Upper lobe of right lung (tissue), 1 donor: ENCODE data around the gene GMEB1. TPM values are rescaled to one million over a fixed set of nuclear protein-coding genes. Genes with fewer than 3 reads are reported as not detected.

Experiments
- ATAC-seq: fragments of 200-7000 bp; cut with Tn5 transposase; one replicate; pipeline ENCODE4 v1.9.1; 2020; ENCODE audit warnings: mild to moderate bottlenecking, moderate library complexity
- DNase-seq: peaks from one replicate; pipeline ENCODE4 v3.0.0-alpha.2; 2020
- H3K27ac ChIP-seq: fragments of 200-600 bp; one replicate; pipeline ENCODE4 v1.8.0; 2022
- H3K27me3 ChIP-seq: fragments of 200-600 bp; one replicate; pipeline ENCODE4 v1.8.0; 2022; ENCODE audit warnings: mild to moderate bottlenecking
- H3K36me3 ChIP-seq: fragments of 200-600 bp; one replicate; pipeline ENCODE4 v1.8.0; 2022
- H3K4me1 ChIP-seq: fragments of 200-600 bp; one replicate; pipeline ENCODE4 v1.8.0; 2022
- H3K4me3 ChIP-seq: fragments of 200-600 bp; one replicate; pipeline ENCODE4 v1.8.0; 2022; ENCODE audit warnings: mild to moderate bottlenecking
- H3K9me3 ChIP-seq: fragments of 200-600 bp; one replicate; pipeline ENCODE4 v1.8.0; 2022
- intact Hi-C: fragments of 100-400 bp; cut with DNase I; formaldehyde crosslinking; loops from one replicate; pipeline ENCODE4 v1.11.0; 2022
- long read RNA-seq: library from polyadenylated mRNA; unstranded; transcript quantifications from one replicate; pipeline ENCODE4 v2.0.0, GENCODE V29; 2021
- total RNA-seq: library from RNA; stranded (reverse); fragmentation: NEBNext Ultra II Directional; extraction: Animal tissue kit (Norgen Biotek cat#: 25700); gene quantifications from one replicate; pipeline ENCODE4 v1.2.1, GENCODE V29; 2021
- TF ChIP-seq, protein P1 (sequence below): fragments of 200-600 bp; IDR thresholded peaks from one replicate; pipeline ENCODE4 v1.8.0; 2022; ENCODE audit warnings: antibody characterized with exemption
- donor health status: DM: no; HTN: yes; CAD: no; lungs with severe emphysema.

The GMEB1 gene
- total RNA-seq, result 12.9 TPM
- long read RNA-seq, full-length matches to known transcripts, result 3 of 8 reads
- long read RNA-seq, partial matches to known transcripts, result 1 of 8 reads
- long read RNA-seq, other reads (novel, unspliced or antisense), result 4 of 8 reads

GRCh38 chr1:28668191-28668955 is at the start of gene GMEB1:
GMEB1 (plus strand) TSS chr1:28668784; CDS start chr1:28683613, 14,829 bp downstream.
- Histone ChIP-seq H3K4me1 (peaks cover 8% of the 10 kb centered on the region), H3K27me3 (no peaks in the 10 kb centered on the region), H3K27ac (peak within 1 kb of the TSS; percentile 99), H3K9me3 (no peaks in the 10 kb centered on the region), H3K4me3 (peak within 1 kb of the TSS; percentile 97), H3K36me3 (no peaks in the 10 kb centered on the region)
- TF ChIP-seq, protein P1, sequence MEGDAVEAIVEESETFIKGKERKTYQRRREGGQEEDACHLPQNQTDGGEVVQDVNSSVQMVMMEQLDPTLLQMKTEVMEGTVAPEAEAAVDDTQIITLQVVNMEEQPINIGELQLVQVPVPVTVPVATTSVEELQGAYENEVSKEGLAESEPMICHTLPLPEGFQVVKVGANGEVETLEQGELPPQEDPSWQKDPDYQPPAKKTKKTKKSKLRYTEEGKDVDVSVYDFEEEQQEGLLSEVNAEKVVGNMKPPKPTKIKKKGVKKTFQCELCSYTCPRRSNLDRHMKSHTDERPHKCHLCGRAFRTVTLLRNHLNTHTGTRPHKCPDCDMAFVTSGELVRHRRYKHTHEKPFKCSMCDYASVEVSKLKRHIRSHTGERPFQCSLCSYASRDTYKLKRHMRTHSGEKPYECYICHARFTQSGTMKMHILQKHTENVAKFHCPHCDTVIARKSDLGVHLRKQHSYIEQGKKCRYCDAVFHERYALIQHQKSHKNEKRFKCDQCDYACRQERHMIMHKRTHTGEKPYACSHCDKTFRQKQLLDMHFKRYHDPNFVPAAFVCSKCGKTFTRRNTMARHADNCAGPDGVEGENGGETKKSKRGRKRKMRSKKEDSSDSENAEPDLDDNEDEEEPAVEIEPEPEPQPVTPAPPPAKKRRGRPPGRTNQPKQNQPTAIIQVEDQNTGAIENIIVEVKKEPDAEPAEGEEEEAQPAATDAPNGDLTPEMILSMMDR, result no peak
- DNase-seq (peak; percentile 95), ATAC-seq (peak; percentile 93)
- intact Hi-C loops, result no loop called here

DNA sequence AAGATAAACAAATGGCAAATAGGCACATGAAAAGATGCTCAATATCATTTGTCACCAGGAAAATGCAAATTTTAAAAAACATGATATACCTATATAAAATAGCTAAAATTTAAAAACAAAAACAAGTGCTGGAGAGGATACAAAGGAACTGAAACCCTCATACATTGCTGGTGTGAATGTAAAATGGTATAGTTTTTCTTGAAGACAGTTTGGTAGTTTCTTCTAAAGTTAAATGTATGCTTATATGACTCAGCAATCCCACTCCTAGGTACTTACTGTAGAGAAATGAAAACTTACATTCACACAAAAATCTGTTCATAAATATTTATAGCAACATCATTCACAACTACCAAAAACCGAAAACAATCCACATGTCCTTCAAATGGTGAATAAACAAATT is 36.9 kb upstream of the GMEB1 start:
- ATAC-seq (no peak), DNase-seq (no peak)
- TF ChIP-seq, protein P1, result no peak
- no peaks in the 10 kb centered on the region for H3K27me3 ChIP-seq
- intact Hi-C loops, result no loop called here
- H3K36me3 ChIP-seq, result no peaks in the 10 kb centered on the region
- no peak overlapping the region for H3K27ac ChIP-seq
- no peaks in the 10 kb centered on the region for H3K9me3 ChIP-seq
- H3K4me1 ChIP-seq, result no peaks in the 10 kb centered on the region
- no peak overlapping the region for H3K4me3 ChIP-seq

- no peaks in the 10 kb centered on the region for H3K9me3 ChIP-seq
- H3K27ac ChIP-seq, result no peak overlapping the region
- H3K27me3 ChIP-seq, result no peaks in the 10 kb centered on the region
- intact Hi-C loops, result no loop called here
- no peak for DNase-seq
- no peak overlapping the region for H3K4me3 ChIP-seq
- TF ChIP-seq, protein P1, result no peak
- no peaks in the 10 kb centered on the region for H3K36me3 ChIP-seq
- ATAC-seq, result no peak
- H3K4me1 ChIP-seq, result no peaks in the 10 kb centered on the region
Measured at GRCh38 chr1:28632560-28632959, 36.0 kb upstream of the GMEB1 start.

GRCh38 chr1:28640766-28641165 is 27.8 kb upstream of the GMEB1 start:
- intact Hi-C loops, result loop anchor here (10.0 kb wide), 1 partner anchor 94 kb away; the partner anchor contains the start of gene YTHDF2
- Histone ChIP-seq H3K27me3 (no peaks in the 10 kb centered on the region), H3K36me3 (no peaks in the 10 kb centered on the region), H3K9me3 (no peaks in the 10 kb centered on the region), H3K4me1 (peaks cover 23% of the 10 kb centered on the region), H3K27ac (no peak overlapping the region), H3K4me3 (no peak overlapping the region)
- DNase-seq, result no peak
- TF ChIP-seq, protein P1, result no peak
- ATAC-seq, result no peak

DNA sequence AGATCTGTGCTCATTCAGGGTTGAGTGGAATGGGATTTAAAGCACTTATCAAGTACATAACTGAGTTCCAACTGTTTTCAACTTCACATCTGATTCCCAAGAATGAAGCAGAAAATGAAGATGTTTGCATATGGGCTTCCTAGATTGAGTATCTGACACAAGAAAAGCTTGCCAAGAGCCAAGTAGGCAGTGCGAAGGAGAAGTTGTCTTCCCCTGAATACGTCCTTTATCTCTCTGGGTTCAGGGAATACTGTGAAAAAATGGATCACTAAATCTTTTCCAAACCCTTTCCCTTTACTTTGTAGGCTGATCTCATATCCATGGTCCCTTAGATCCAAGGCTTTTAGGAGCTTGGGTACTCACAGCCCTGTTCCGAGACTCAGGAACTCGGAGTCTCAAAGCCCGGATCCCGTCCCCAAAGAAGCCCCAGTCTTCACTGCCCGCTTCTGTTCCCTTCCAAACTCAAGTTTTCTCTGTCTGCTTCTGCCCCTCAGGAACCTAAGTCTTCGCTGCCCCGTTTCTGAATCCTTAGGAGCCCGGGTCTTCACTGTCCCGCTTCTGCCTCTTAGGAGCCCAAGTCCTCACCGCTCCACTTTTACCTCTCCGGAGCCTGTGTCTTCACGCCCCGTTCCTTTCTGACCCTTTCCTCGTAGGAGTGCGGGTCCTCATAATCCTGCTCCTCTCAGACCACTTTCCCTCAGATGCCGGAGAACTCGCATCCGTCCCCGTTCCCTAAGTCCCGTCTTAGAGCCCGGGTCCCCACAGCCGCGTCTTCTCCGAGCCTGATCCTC is 26.3 kb upstream of the GMEB1 start:
- ATAC-seq, result peak; percentile 1
- TF ChIP-seq, protein P1, result no peak
- H3K4me1 ChIP-seq, result peaks cover 23% of the 10 kb centered on the region
- intact Hi-C loops, result loop anchor here (10.0 kb wide), 1 partner anchor 93 kb away; the partner anchor contains the start of gene YTHDF2
- no peak for DNase-seq
- no peaks in the 10 kb centered on the region for H3K27me3 ChIP-seq
- no peaks in the 10 kb centered on the region for H3K36me3 ChIP-seq
- H3K9me3 ChIP-seq, result no peaks in the 10 kb centered on the region
- peak overlapping the region; percentile 81 for H3K4me3 ChIP-seq
- H3K27ac ChIP-seq, result peak overlapping the region; percentile 85
